Kidney epithelial cell (primary cell): Measurements from ENCODE around the gene DAPK1. TPM values are rescaled to one million over a fixed set of nuclear protein-coding genes. Genes with fewer than 3 reads are reported as not detected.

Experiments
- DNase-seq: peaks from one replicate; pipeline ENCODE4 v3.0.0-alpha.2; 2010; ENCODE audit warnings: low read depth
- H3K27me3 ChIP-seq: 2 replicates; pipeline ENCODE4 v1.6.0; 2011; ENCODE audit warnings: low read length; ENCODE audit not compliant: control insufficient read depth, insufficient read depth
- H3K36me3 ChIP-seq: 2 replicates; pipeline ENCODE4 v1.5.1; 2011; ENCODE audit warnings: low read length; ENCODE audit not compliant: control insufficient read depth, insufficient read depth
- H3K4me3 ChIP-seq: 2 replicates; pipeline ENCODE4 v1.5.1; 2011; ENCODE audit warnings: low read depth, mild to moderate bottlenecking, control low read depth, low read length
- total RNA-seq: library from RNA; depleted of rRNA; stranded (reverse); fragments of >200 nt; gene quantifications from 2 replicates; pipeline ENCODE4 v1.2.3, GENCODE V29; 2015
- TF ChIP-seq, protein P1 (sequence below): IDR thresholded peaks from 2 replicates; pipeline ENCODE4 v1.5.1; 2011; ENCODE audit warnings: mild to moderate bottlenecking, moderate library complexity, low read length, control low read depth, inconsistent platforms; ENCODE audit not compliant: insufficient read depth, poor library complexity, severe bottlenecking

DAPK1 gene
- total RNA-seq, 1 donor from 2014 or later: 23.5 TPM

DNA sequence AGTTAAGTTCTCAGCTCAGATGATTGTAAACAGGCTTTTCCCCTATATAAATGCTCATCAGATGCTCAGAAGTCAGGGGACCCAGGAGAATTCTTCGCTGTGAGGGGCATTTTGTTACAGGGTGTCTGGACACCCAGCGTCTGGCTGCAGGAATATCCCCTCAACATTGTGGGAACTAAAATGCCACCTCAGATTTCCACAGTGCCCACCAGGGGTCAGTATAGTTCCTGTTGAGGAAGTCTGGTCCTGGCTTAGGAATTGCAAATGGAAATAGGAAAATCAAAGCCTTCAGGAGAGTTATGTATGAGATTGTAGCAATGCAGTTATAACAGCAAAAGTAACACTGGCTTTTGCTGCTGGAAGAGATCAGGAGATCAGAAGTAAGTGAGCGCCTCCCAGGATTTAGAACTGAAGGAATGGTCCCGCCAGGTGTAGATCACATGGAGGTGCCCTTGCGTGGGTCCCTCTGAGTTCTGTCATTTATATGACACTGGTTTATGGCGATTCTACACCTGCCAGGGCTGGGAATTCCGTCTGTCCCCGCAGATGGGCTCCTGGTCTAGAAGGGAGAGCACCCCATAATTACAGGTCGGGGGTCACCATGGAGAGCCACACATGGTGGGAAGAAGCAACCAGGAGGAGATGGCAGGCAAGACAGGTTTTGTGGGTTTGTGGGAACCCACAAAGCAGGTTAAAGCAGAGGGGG lies 181.1 kb downstream of the DAPK1 start:
- Histone ChIP-seq H3K4me3 (no peak overlapping the region), H3K36me3 (peaks cover 1% of the 10 kb centered on the region), H3K27me3 (no peaks in the 10 kb centered on the region)
- peak; percentile 38 for DNase-seq
- TF ChIP-seq, protein P1, sequence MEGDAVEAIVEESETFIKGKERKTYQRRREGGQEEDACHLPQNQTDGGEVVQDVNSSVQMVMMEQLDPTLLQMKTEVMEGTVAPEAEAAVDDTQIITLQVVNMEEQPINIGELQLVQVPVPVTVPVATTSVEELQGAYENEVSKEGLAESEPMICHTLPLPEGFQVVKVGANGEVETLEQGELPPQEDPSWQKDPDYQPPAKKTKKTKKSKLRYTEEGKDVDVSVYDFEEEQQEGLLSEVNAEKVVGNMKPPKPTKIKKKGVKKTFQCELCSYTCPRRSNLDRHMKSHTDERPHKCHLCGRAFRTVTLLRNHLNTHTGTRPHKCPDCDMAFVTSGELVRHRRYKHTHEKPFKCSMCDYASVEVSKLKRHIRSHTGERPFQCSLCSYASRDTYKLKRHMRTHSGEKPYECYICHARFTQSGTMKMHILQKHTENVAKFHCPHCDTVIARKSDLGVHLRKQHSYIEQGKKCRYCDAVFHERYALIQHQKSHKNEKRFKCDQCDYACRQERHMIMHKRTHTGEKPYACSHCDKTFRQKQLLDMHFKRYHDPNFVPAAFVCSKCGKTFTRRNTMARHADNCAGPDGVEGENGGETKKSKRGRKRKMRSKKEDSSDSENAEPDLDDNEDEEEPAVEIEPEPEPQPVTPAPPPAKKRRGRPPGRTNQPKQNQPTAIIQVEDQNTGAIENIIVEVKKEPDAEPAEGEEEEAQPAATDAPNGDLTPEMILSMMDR: peak; percentile 82

DNA sequence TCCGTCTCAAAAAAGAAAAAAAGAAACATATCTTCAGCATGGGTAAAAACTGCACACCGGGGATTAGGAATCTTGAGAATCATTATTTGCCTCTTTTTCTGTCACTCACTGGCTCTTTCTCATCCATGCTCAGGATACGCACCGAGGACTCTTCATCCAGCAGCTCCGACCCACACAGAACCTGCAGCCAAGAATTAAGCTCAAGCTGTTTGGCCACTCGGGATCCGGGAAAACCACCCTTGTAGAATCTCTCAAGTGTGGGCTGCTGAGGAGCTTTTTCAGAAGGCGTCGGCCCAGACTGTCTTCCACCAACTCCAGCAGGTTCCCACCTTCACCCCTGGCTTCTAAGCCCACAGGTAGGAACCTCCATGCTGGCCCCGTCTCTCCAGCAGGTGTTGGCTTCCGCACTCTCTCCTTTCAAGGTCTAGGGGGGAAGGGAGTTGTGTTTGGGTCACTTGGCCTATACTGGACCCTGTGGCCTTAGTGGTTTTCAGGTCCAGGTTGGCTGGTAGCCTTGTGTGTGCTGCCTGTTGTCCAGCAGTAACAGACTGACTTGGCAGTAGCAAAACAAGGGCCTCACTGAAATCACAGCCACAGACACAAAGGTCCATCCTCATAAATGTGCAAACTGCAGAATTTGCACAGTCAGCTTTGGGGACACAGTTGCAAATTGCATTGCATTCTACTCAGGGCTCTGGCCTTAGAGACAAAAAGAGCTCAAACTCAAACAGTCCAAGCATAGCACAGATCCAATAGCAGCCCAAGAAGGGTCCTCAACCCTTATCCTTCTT lies 183.8 kb downstream of the DAPK1 start:
- Histone ChIP-seq H3K27me3 (no peaks in the 10 kb centered on the region), H3K36me3 (peaks cover 1% of the 10 kb centered on the region), H3K4me3 (no peak overlapping the region)
- TF ChIP-seq, protein P1: no peak
- DNase-seq: no peak

DNA sequence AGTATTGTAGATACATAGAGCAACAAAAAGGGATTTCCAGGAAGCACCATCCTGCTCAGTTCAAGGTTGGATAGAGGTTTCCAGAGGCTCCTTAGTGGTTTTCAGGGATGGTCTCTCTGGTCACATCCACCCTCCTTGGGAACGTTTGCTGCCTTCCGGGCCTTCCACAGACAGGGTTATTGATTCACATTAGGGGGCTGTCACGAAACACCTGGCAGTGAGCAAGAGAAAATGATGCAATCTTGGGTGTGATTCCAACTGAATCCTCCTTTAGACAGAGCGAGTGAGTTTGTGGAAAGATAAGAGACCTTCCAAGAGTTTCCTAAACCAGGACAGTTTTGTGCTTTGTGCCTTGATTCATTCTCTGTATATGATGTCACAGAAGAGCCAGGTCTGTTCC lies 184.4 kb downstream of the DAPK1 start:
- Histone ChIP-seq H3K27me3 (no peaks in the 10 kb centered on the region), H3K36me3 (peaks cover 1% of the 10 kb centered on the region), H3K4me3 (no peak overlapping the region)
- no peak for DNase-seq
- TF ChIP-seq, protein P1: no peak

GRCh38 chr9:87682618-87683017 lies 185.0 kb downstream of the DAPK1 start:
- TF ChIP-seq, protein P1: no peak

GRCh38 chr9:87683751-87684626 lies 186.3 kb downstream of the DAPK1 start:
- DNase-seq: no peak
- Histone ChIP-seq H3K36me3 (peaks cover 1% of the 10 kb centered on the region), H3K27me3 (no peaks in the 10 kb centered on the region), H3K4me3 (no peak overlapping the region)
- TF ChIP-seq, protein P1: no peak

More at GRCh38 chr9:87682618-87683017, 185.0 kb downstream of the DAPK1 start:
- H3K4me3 ChIP-seq: no peak overlapping the region
- DNase-seq: no peak
- no peaks in the 10 kb centered on the region for H3K27me3 ChIP-seq
- H3K36me3 ChIP-seq: peaks cover 1% of the 10 kb centered on the region
